ENCODE results near the gene SLC18A3.

SLC18A3 gene

GRCh38 chr10:49594594-49594993 is 15.5 kb upstream of the SLC18A3 start:
- TF ChIP-seq CTCF (IDR thresholded peaks at IDR 0.05; ENCODE audit: control insufficient read depth, insufficient read depth, low read depth, low read length, missing control alignments), result peak; percentile 83
- no peak for DNase-seq (ENCODE audit: low read depth)
- no peak overlapping the region for H3K4me3 ChIP-seq (ENCODE audit: control insufficient read depth, low read depth, low read length)

- no peak for DNase-seq (ENCODE audit: low read depth)
- no peak overlapping the region for H3K4me3 ChIP-seq (ENCODE audit: control insufficient read depth, low read depth, low read length)
- no peak for TF ChIP-seq CTCF (IDR thresholded peaks at IDR 0.05; ENCODE audit: control insufficient read depth, insufficient read depth, low read depth, low read length, missing control alignments)
Measured at GRCh38 chr10:49595003-49595712, 15.0 kb upstream of the SLC18A3 start.

- H3K4me3 ChIP-seq (ENCODE audit: control insufficient read depth, low read depth, low read length), result no peak overlapping the region
- no peak for TF ChIP-seq CTCF (IDR thresholded peaks at IDR 0.05; ENCODE audit: control insufficient read depth, insufficient read depth, low read depth, low read length, missing control alignments)
- DNase-seq (ENCODE audit: low read depth), result no peak
Measured at GRCh38 chr10:49595713-49596492, 14.2 kb upstream of the SLC18A3 start.

- no peak for DNase-seq (ENCODE audit: low read depth)
- H3K4me3 ChIP-seq (ENCODE audit: control insufficient read depth, low read depth, low read length), result no peak overlapping the region
- TF ChIP-seq CTCF (IDR thresholded peaks at IDR 0.05; ENCODE audit: control insufficient read depth, insufficient read depth, low read depth, low read length, missing control alignments), result no peak
Measured at GRCh38 chr10:49596493-49596809, 13.7 kb upstream of the SLC18A3 start.

- no peak for TF ChIP-seq CTCF (IDR thresholded peaks at IDR 0.05; ENCODE audit: control insufficient read depth, insufficient read depth, low read depth, low read length, missing control alignments)
- no peak overlapping the region for H3K4me3 ChIP-seq (ENCODE audit: control insufficient read depth, low read depth, low read length)
- no peak for DNase-seq (ENCODE audit: low read depth)
Measured at GRCh38 chr10:49596836-49597235, 13.3 kb upstream of the SLC18A3 start.

GRCh38 chr10:49597426-49598163 is 12.5 kb upstream of the SLC18A3 start:
- TF ChIP-seq CTCF (IDR thresholded peaks at IDR 0.05; ENCODE audit: control insufficient read depth, insufficient read depth, low read depth, low read length, missing control alignments), result no peak
- no peak overlapping the region for H3K4me3 ChIP-seq (ENCODE audit: control insufficient read depth, low read depth, low read length)
- DNase-seq (ENCODE audit: low read depth), result no peak

Measured in AG09309 (cell line).